Astrocyte (in vitro differentiated cells and primary cell): ENCODE data around the gene UBE2L3.

Experiments used
- CTCF ChIP-seq: IDR thresholded peaks from 2 replicates; pipeline ENCODE4 v1.5.1; 2011; ENCODE audit warnings: low read depth, mild to moderate bottlenecking, inconsistent platforms, low read length, moderate library complexity; ENCODE audit not compliant: insufficient read depth
- EZH2 ChIP-seq: IDR thresholded peaks from 2 replicates; pipeline ENCODE4 v1.6.1; 2012; ENCODE audit warnings: mild to moderate bottlenecking, low read length, inconsistent platforms; ENCODE audit not compliant: insufficient read depth

GRCh38 chr22:21672107-21672629, 104.7 kb downstream of the UBE2L3 start:
- TF ChIP-seq EZH2 (no peak), CTCF (no peak)
